Fibroblast of lung (primary cell): Measurements from ENCODE around the gene ATG4D. TPM values are rescaled to one million over a fixed set of nuclear protein-coding genes. Genes with fewer than 3 reads are reported as not detected.
A peak's percentile ranks its signal among the peaks of the same experiment; 100 is the strongest.

Source experiments
- DNase-seq, 2 donors: peaks; one replicate each; pipeline versions ENCODE4 v3.0.0 to v3.0.0-alpha.2; 2010; ENCODE audit warnings: low read depth in 2 of 2
- H2AFZ ChIP-seq: 2 replicates; pipeline ENCODE4 v1.5.1; 2012; ENCODE audit warnings: low read length, control low read depth, inconsistent platforms
- H3K27ac ChIP-seq: 2 replicates; pipeline ENCODE4 v1.5.1; 2011; ENCODE audit warnings: low read length, control low read depth; ENCODE audit not compliant: insufficient read depth
- H3K27me3 ChIP-seq: 2 replicates; pipeline ENCODE4 v1.5.1; 2011; ENCODE audit warnings: mild to moderate bottlenecking, low read length; ENCODE audit not compliant: control insufficient read depth, insufficient read depth
- H3K36me3 ChIP-seq: 2 replicates; pipeline ENCODE4 v1.5.1; 2011; ENCODE audit warnings: low read length; ENCODE audit not compliant: control insufficient read depth, insufficient read depth
- H3K4me1 ChIP-seq: 2 replicates; pipeline ENCODE4 v1.5.1; 2011; ENCODE audit warnings: low read length; ENCODE audit not compliant: control insufficient read depth, insufficient read depth; ENCODE audit errors: extremely low read depth
- H3K4me2 ChIP-seq: 2 replicates; pipeline ENCODE4 v1.5.1; 2011; ENCODE audit warnings: low read length, control low read depth; ENCODE audit not compliant: insufficient read depth; ENCODE audit errors: extremely low read depth
- H3K4me3 ChIP-seq, 4 experiments: fragments of 200-600 bp in 1 of 4; sonication (generic) in 1 of 4; replicated peaks in 1 of 4; 2 replicates each; pipeline ENCODE4 v1.5.1; 2011 to 2016; ENCODE audit warnings: low read length in 4 of 4, low read depth in 3 of 4, mild to moderate bottlenecking in 3 of 4, control low read depth in 2 of 4, inconsistent platforms in 1 of 4, mixed read lengths in 1 of 4; ENCODE audit not compliant: insufficient read depth in 1 of 4; ENCODE audit errors: control extremely low read depth in 1 of 4
- H3K79me2 ChIP-seq: 2 replicates; pipeline ENCODE4 v1.5.1; 2012; ENCODE audit warnings: mild to moderate bottlenecking, low read length, inconsistent platforms; ENCODE audit not compliant: control insufficient read depth, insufficient read depth
- H3K9ac ChIP-seq: 2 replicates; pipeline ENCODE4 v1.5.1; 2011; ENCODE audit warnings: mild to moderate bottlenecking, low read length, control low read depth; ENCODE audit not compliant: insufficient read depth
- H3K9me3 ChIP-seq: 2 replicates; pipeline ENCODE4 v1.5.1; 2012; ENCODE audit warnings: low read depth, low read length; ENCODE audit not compliant: control insufficient read depth, insufficient read depth
- H4K20me1 ChIP-seq: 2 replicates; pipeline ENCODE4 v1.5.1; 2011; ENCODE audit warnings: low read length; ENCODE audit not compliant: control insufficient read depth, insufficient read depth; ENCODE audit errors: extremely low read depth
- EZH2 ChIP-seq: IDR thresholded peaks from 2 replicates; pipeline ENCODE4 v1.5.1; 2012; ENCODE audit warnings: low read length, control low read depth, mild to moderate bottlenecking; ENCODE audit errors: missing control alignments
- polyA plus RNA-seq, 2 donors: library from polyadenylated mRNA; depleted of rRNA in 1 of 2; stranded (reverse) in 1 of 2; unstranded in 1 of 2; fragments of >200 nt; gene quantifications; 2 replicates each; pipeline ENCODE4 v1.2.1, GENCODE V29; 2011 to 2012; ENCODE audit warnings: missing spikeins in 1 of 2
- total RNA-seq: library from RNA; depleted of rRNA; stranded (reverse); fragments of >200 nt; gene quantifications from 2 replicates; pipeline ENCODE4 v1.2.1, GENCODE V29; 2014
- TF ChIP-seq, protein P1 (sequence below), 2 donors: IDR thresholded peaks in 1 of 2; conservative IDR thresholded peaks in 1 of 2; 1 replicate in 1 of 2; 2 replicates in 1 of 2; pipeline ENCODE4 v1.5.1; 2011 to 2012; ENCODE audit warnings: low read length in 2 of 2, control low read depth in 1 of 2, inconsistent platforms in 1 of 2, low read depth in 1 of 2, mild to moderate bottlenecking in 1 of 2

ATG4D gene
- total and polyA plus RNA-seq, 2 donors (not counting 1 experiment from before 2014, with no cell fraction given), result 7.2 to 14.9 TPM

DNA sequence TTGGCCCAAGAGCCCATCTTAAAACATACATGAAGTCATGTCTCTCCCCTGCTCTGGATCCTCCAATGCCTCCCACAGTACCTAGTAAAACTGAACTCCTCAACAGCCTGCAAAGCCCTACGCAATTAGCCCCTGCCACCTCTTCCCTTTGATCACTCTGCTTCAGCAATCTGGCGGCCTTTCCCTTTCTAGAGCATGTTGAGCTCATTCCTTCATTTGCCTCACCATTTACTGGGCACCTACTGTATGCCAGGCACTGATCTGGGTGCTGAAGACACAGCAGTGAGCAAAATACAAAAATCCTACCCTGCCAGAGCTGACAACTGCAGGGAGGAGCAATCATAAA lies 43.5 kb upstream of the ATG4D start:
- Histone ChIP-seq H3K36me3 (peaks cover 9% of the 10 kb centered on the region), H3K9ac (no peak overlapping the region), H3K4me1 (peaks cover 2% of the 10 kb centered on the region), H3K9me3 (no peaks in the 10 kb centered on the region), H3K79me2 (peaks cover 40% of the 10 kb centered on the region), H3K4me2 (no peak overlapping the region), H3K27me3 (no peaks in the 10 kb centered on the region), H3K27ac (peak overlapping the region; percentile 5), H4K20me1 (no peaks in the 10 kb centered on the region), H3K4me3 (no peak overlapping the region), H2AFZ (no peak overlapping the region)
- no peak for DNase-seq
- TF ChIP-seq EZH2, result no peak
- TF ChIP-seq, protein P1, sequence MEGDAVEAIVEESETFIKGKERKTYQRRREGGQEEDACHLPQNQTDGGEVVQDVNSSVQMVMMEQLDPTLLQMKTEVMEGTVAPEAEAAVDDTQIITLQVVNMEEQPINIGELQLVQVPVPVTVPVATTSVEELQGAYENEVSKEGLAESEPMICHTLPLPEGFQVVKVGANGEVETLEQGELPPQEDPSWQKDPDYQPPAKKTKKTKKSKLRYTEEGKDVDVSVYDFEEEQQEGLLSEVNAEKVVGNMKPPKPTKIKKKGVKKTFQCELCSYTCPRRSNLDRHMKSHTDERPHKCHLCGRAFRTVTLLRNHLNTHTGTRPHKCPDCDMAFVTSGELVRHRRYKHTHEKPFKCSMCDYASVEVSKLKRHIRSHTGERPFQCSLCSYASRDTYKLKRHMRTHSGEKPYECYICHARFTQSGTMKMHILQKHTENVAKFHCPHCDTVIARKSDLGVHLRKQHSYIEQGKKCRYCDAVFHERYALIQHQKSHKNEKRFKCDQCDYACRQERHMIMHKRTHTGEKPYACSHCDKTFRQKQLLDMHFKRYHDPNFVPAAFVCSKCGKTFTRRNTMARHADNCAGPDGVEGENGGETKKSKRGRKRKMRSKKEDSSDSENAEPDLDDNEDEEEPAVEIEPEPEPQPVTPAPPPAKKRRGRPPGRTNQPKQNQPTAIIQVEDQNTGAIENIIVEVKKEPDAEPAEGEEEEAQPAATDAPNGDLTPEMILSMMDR (conservative IDR thresholded peaks at IDR 0.05 in 1 of 2, IDR thresholded peaks at IDR 0.05 in 1 of 2; ENCODE audit: low read depth in 1 of 2, low read length in 2 of 2), result no peak

- H3K27ac ChIP-seq, result peak overlapping the region; percentile 97
- H3K27me3 ChIP-seq, result no peaks in the 10 kb centered on the region
- peaks cover 2% of the 10 kb centered on the region for H3K4me1 ChIP-seq
- no peaks in the 10 kb centered on the region for H3K9me3 ChIP-seq
- peaks cover 37% of the 10 kb centered on the region for H3K79me2 ChIP-seq
- DNase-seq, result peak; percentile 37 to 49
- no peaks in the 10 kb centered on the region for H4K20me1 ChIP-seq
- TF ChIP-seq, protein P1 (conservative IDR thresholded peaks at IDR 0.05 in 1 of 2, IDR thresholded peaks at IDR 0.05 in 1 of 2; ENCODE audit: low read depth in 1 of 2, low read length in 2 of 2), result no peak
- TF ChIP-seq EZH2, result no peak
- peak overlapping the region; percentile 71 to 95 (median 85) for H3K4me3 ChIP-seq
- H3K36me3 ChIP-seq, result peaks cover 9% of the 10 kb centered on the region
- H2AFZ ChIP-seq, result peak overlapping the region; percentile 60
- peak overlapping the region; percentile 98 for H3K4me2 ChIP-seq
- peak overlapping the region; percentile 91 for H3K9ac ChIP-seq
Measured at GRCh38 chr19:10501971-10502523, 41.7 kb upstream of the ATG4D start.

- no peaks in the 10 kb centered on the region for H4K20me1 ChIP-seq
- peak overlapping the region; percentile 71 to 95 (median 85) for H3K4me3 ChIP-seq
- DNase-seq, result peak; percentile 84 to 90
- H2AFZ ChIP-seq, result peak overlapping the region; percentile 60
- H3K4me2 ChIP-seq, result peak overlapping the region; percentile 98
- peaks cover 32% of the 10 kb centered on the region for H3K79me2 ChIP-seq
- H3K9me3 ChIP-seq, result no peaks in the 10 kb centered on the region
- TF ChIP-seq EZH2, result no peak
- TF ChIP-seq, protein P1 (conservative IDR thresholded peaks at IDR 0.05 in 1 of 2, IDR thresholded peaks at IDR 0.05 in 1 of 2; ENCODE audit: low read depth in 1 of 2, low read length in 2 of 2), result no peak
- H3K4me1 ChIP-seq, result peaks cover 2% of the 10 kb centered on the region
- H3K27ac ChIP-seq, result peak overlapping the region; percentile 97
- H3K36me3 ChIP-seq, result peaks cover 9% of the 10 kb centered on the region
- peak overlapping the region; percentile 91 for H3K9ac ChIP-seq
- no peaks in the 10 kb centered on the region for H3K27me3 ChIP-seq
Measured at GRCh38 chr19:10502524-10503001, 41.1 kb upstream of the ATG4D start.
